NCI-H128 (cell line): Measurements from ENCODE around the gene CDKN2B.
"Not testable (repeated sequence)": the region's sequence is repeated elsewhere in the genome, so short reads cannot be mapped to it uniquely, and the experiment has no call there.

Experiments
- DNase-seq: peaks from one replicate; lab custom pipeline; 2025; ENCODE audit not compliant: unreplicated experiment; lab: John Stamatoyannopoulos, UW

Gene CDKN2B

GRCh38 chr9:21969951-21970799, 38.9 kb downstream of the CDKN2B start:
- no peak for DNase-seq

- DNase-seq: no peak
Measured at GRCh38 chr9:21969011-21969940, 39.8 kb downstream of the CDKN2B start.

DNA sequence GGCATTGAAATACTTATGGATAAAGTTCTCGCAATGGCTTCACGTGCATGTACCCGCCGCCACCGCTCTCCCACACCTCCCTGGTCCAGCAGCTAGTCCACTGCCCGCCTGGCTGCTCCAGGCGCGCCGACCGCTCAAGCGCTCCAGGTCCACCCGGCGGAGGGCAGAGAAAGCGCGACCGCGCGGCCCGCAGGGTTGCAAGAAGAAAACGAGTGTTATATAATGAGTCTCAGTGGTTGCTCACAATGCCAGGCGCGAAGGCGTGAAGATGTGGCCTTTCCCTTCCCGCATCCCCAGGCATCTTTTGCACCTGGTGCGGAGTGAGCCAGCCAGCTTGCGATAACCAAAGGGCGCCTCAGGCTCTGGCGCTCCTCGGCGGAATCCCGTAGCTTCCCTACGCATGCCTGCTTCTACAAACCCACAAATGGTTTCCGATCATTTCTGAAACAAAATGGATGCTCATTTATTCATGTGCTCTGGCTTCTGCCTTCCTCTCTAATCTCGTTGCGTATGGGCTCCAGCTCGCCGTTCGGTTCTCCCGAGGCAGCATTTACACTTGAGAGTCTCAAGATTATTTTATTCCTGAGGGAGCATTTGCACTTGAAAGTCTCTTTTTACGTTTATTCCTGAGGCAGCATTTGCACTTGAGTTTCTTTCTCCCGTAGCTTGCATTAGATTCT, 40.6 kb downstream of the CDKN2B start:
- DNase-seq: no peak

DNA sequence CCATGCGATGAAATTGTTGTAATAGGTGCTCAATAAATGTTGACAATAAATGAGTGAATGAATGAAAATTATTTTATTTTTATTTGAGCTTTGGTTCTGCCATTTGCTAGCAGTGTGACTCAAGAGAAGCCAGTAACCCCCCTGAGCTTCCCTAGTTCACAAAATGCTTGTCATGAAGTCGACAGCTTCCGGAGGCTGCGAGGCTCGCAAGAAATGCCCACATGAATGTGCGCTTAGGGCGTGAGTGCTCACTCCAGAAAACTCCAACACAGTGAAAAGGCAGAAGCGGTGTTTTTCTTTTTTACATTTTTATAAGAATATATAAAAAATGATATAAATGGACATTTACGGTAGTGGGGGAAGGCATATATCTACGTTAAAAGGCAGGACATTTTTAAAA, 41.4 kb downstream of the CDKN2B start:
- no peak for DNase-seq

- DNase-seq: no peak
Measured at GRCh38 chr9:21967169-21967568, 41.9 kb downstream of the CDKN2B start.

- DNase-seq: no peak
Measured at GRCh38 chr9:21966140-21966851, 42.8 kb downstream of the CDKN2B start.

DNA sequence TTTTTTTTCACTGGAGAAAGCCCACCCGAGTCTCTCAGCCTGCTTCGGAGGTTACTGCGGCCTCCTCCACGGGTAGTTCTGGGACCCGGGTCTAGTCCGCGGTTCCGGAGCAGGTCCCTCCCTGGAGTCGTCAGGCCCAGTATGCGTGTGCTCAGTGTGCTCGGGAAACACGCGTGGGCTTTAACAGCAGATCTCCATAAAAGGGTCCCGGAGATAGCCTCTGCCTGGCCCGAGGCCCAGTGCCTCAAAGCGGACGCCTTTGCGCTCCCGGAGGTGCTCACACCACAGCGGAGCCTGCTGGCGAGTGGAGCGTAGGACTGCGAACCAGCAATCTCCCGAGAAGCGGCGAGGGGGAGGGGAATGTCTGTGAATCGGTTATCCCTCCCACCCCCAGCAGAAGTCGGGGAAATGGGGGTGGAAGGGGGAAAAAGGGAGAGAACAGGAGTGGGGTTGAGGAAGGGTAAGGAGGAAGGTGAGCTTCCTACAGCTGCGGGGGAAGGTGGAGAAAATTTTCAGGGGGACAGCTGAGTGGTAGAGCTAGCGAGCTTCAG, 43.6 kb downstream of the CDKN2B start:
- no peak for DNase-seq

DNA sequence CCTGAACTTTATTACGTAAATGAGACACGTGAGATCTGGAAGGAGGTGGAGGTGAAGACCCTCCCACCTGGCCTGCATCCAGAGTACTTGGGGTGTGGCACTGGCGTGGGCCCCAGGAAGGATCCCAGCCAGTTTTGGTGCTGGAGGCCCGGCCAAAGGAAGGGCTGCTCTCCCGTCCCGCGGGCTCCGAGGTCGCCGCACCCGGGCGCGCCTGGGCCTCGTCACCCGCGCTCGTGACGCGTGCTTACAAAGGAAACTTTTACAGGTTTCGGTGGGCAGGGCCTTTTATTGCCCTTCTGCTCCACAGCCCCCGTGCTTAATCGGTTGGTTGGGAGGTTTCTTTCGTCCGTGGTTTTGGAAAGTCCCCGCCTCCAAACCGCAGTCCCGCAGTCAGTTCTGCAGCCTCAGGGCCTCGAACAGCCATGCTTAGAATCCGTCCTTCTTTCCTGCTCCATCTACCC, 44.1 kb downstream of the CDKN2B start:
- DNase-seq: no peak

- DNase-seq: no peak
Measured at GRCh38 chr9:21961569-21961968, 47.5 kb downstream of the CDKN2B start.

DNA sequence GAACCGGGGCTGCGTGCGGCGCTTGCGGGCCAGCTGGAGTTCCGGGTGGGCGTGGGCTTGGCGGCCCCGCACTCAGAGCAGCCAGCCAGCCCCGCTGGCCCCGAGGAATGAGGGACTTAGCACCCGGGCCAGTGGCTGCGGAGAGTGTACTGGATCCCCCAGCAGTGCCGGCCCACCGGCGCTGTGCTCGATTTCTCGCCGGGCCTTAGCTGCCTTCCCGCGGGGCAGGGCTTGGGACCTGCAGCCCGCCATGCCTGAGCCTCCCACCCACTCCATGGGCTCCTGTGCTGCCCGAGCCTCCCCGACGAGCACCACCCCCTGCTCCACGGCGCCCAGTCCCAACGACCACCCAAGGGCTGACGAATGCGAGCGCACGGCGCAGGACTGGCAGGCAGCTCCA, 49.8 kb downstream of the CDKN2B start:
- not testable (repeated sequence) for DNase-seq

DNA sequence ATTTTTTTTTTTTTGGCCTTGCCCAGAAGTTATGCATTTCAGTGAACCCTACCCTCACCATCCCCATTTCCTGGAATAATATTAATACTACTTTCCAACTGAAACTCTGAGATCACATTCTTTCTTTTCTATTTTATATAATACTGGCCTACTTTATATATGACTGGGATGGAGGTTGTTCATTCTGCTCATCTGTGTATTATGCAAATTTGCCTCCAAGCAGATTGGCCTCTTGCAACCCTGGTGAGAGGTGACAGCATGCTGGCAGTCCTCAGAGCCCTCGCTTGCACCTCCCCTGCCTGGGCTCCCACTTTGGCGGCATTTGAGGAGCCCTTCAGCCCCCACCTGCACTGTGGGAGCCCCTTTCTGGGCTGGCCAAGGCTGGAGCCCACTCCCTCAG, 50.3 kb downstream of the CDKN2B start:
- DNase-seq: no peak
